PC-9 (cell line): ENCODE data around the gene SBDS.
"Not testable (repeated sequence)": the region's sequence is repeated elsewhere in the genome, so short reads cannot be mapped to it uniquely, and the experiment has no call there.

Experiments
- EZH2 ChIP-seq: fragments of 200-600 bp; sonication (generic); IDR thresholded peaks from 2 replicates; pipeline ENCODE4 v1.8.0; 2017; ENCODE audit warnings: antibody characterized with exemption, low read depth
- TF ChIP-seq, protein P1 (sequence below): fragments of 200-600 bp; sonication (generic); conservative IDR thresholded peaks from 2 replicates; pipeline ENCODE4 v1.6.1; 2017; ENCODE audit warnings: mixed run types, antibody characterized with exemption, mild to moderate bottlenecking, moderate library complexity

DNA sequence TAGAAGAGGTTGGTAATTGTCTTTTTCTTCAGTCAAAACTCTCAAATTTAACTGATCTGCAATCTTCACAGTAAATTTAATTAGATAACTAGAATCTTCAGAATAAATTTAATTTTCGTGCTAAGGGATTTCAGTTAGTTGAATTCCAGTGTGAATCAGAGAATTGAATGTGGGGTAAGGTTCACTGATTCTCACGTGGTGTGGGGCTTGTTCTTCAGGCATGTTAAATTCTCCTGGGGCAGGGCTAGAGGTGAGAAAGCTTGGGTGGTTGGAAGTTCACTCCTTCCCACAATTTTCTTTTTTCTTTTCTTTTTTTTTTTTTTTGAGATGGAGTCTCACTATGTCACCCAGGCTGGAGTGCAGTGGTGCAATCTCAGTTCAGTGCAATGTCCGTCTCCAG, 14.3 kb upstream of the SBDS start:
- TF ChIP-seq, protein P1, sequence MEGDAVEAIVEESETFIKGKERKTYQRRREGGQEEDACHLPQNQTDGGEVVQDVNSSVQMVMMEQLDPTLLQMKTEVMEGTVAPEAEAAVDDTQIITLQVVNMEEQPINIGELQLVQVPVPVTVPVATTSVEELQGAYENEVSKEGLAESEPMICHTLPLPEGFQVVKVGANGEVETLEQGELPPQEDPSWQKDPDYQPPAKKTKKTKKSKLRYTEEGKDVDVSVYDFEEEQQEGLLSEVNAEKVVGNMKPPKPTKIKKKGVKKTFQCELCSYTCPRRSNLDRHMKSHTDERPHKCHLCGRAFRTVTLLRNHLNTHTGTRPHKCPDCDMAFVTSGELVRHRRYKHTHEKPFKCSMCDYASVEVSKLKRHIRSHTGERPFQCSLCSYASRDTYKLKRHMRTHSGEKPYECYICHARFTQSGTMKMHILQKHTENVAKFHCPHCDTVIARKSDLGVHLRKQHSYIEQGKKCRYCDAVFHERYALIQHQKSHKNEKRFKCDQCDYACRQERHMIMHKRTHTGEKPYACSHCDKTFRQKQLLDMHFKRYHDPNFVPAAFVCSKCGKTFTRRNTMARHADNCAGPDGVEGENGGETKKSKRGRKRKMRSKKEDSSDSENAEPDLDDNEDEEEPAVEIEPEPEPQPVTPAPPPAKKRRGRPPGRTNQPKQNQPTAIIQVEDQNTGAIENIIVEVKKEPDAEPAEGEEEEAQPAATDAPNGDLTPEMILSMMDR: not testable (repeated sequence)
- not testable (repeated sequence) for TF ChIP-seq EZH2
